Smooth muscle cell (in vitro differentiated cells): ENCODE data around the gene ZFAND2A. TPM values are rescaled to one million over a fixed set of nuclear protein-coding genes. Genes with fewer than 3 reads are reported as not detected.
"Not testable (repeated sequence)": the region's sequence is repeated elsewhere in the genome, so short reads cannot be mapped to it uniquely, and the experiment has no call there.

Experiments
- DNase-seq: peaks from one replicate; lab custom pipeline; 2025; ENCODE audit not compliant: unreplicated experiment; lab: John Stamatoyannopoulos, UW
- H2AFZ ChIP-seq: fragments of 200-600 bp; sonication (generic); 2 replicates; pipeline ENCODE4 v1.6.0; 2016; ENCODE audit warnings: antibody characterized with exemption, low read depth, mild to moderate bottlenecking
- H3F3A ChIP-seq: fragments of 200-600 bp; sonication (generic); 2 replicates; pipeline ENCODE4 v1.6.0; 2017; ENCODE audit warnings: antibody characterized with exemption, low read depth
- H3K27ac ChIP-seq: fragments of 200-600 bp; sonication (generic); 2 replicates; pipeline ENCODE4 v1.5.1; 2016; ENCODE audit warnings: low read depth, mild to moderate bottlenecking
- H3K27me3 ChIP-seq: fragments of 200-600 bp; sonication (generic); 2 replicates; pipeline ENCODE4 v1.6.1; 2016; ENCODE audit warnings: low read depth, mild to moderate bottlenecking
- H3K36me3 ChIP-seq: fragments of 200-600 bp; sonication (generic); 2 replicates; pipeline ENCODE4 v1.5.1; 2016; ENCODE audit warnings: low read depth
- H3K4me1 ChIP-seq: fragments of 200-600 bp; sonication (generic); 2 replicates; pipeline ENCODE4 v1.5.1; 2016; ENCODE audit warnings: low read depth
- H3K4me2 ChIP-seq: fragments of 200-600 bp; sonication (generic); 2 replicates; pipeline ENCODE4 v1.6.0; 2016; ENCODE audit warnings: mild to moderate bottlenecking
- H3K4me3 ChIP-seq: fragments of 200-600 bp; sonication (generic); 2 replicates; pipeline ENCODE4 v1.5.1; 2016; ENCODE audit warnings: mild to moderate bottlenecking
- H3K79me2 ChIP-seq: fragments of 200-600 bp; sonication (generic); 2 replicates; pipeline ENCODE4 v1.6.0; 2016; ENCODE audit warnings: low read depth, mild to moderate bottlenecking
- H3K9ac ChIP-seq: fragments of 200-600 bp; sonication (generic); 2 replicates; pipeline ENCODE4 v1.6.0; 2016; ENCODE audit warnings: low read depth
- H3K9me3 ChIP-seq: fragments of 200-600 bp; sonication (generic); replicated peaks from 2 replicates; pipeline ENCODE4 v1.5.1; 2016; ENCODE audit warnings: low read depth
- H4K20me1 ChIP-seq: fragments of 200-600 bp; sonication (generic); 2 replicates; pipeline ENCODE4 v1.6.0; 2016; ENCODE audit warnings: low read depth
- WGBS: methylation state at CpG from one replicate; pipeline ENCODE4 v1.1.7; 2016; ENCODE audit warnings: low lambda C conversion rate; 5-methylcytosine and 5-hydroxymethylcytosine counted together
- polyA plus RNA-seq: library from polyadenylated mRNA; unstranded; fragments of >200 nt; fragmentation: Nextera tagmentation; extraction: Ambion mirVana; gene quantifications from 2 replicates; pipeline ENCODE4 v1.2.1, GENCODE V29; 2016
- total RNA-seq: library from RNA; depleted of rRNA; stranded (reverse); fragments of >200 nt; gene quantifications from 2 replicates; pipeline ENCODE4 v1.2.3, GENCODE V29; 2014
- TF ChIP-seq, protein P1 (sequence below): fragments of 200-600 bp; sonication (generic); IDR thresholded peaks from 2 replicates; pipeline ENCODE4 v1.5.1; 2017; ENCODE audit warnings: borderline replicate concordance, mild to moderate bottlenecking, antibody characterized with exemption; ENCODE audit not compliant: insufficient read depth, poor library complexity, severe bottlenecking

ZFAND2A gene, protein sequence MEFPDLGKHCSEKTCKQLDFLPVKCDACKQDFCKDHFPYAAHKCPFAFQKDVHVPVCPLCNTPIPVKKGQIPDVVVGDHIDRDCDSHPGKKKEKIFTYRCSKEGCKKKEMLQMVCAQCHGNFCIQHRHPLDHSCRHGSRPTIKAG
- total RNA-seq (16.2 and 21.1 TPM in 2 replicates), polyA plus RNA-seq (29.9 and 34.2 TPM in 2 replicates)

DNA sequence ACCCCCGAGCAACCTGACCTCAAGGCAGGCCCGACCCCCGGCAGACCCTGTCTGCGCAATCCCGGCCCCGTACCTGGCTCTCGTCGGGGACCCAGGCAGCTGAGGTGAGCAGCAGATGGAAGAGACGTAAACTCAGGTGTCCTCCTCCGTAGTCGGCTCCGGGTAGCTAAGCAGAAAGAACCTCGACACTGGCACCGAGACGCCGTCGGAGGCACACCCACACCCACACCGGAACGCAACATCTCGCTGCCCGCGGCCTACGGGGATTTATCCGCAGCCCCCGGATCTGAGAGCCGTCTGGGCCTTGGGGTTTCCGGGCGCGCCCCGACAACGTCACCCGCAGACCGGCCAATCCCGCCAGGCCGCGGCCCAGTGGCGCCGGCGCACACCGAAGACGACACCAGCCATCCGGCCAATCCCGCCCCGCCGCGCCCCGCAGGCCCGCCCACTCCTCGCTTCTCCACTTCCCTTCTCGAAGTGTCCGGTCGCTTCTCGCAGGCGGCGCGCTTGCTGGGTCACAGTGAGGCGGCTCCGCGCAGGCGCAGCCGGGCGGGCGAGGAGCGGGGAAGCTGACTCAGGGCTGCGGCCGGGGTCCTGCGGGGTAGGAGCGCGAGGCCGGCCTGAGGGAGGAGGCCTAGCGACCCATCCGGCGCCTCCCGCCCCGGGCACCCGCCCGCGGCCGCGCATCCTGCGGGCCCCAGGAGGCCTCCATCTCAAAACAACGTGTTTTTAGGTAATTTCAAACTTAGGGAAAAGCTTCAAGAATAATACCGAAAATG, at the start of gene ZFAND2A:
Gene ZFAND2A, minus strand, starts transcription at position 306 of the 779 bp plus-strand sequence. CDS start 1,984 bp downstream, outside the sequence.
- peaks cover 10% of the 10 kb centered on the region for H3K4me1 ChIP-seq
- TF ChIP-seq, protein P1, sequence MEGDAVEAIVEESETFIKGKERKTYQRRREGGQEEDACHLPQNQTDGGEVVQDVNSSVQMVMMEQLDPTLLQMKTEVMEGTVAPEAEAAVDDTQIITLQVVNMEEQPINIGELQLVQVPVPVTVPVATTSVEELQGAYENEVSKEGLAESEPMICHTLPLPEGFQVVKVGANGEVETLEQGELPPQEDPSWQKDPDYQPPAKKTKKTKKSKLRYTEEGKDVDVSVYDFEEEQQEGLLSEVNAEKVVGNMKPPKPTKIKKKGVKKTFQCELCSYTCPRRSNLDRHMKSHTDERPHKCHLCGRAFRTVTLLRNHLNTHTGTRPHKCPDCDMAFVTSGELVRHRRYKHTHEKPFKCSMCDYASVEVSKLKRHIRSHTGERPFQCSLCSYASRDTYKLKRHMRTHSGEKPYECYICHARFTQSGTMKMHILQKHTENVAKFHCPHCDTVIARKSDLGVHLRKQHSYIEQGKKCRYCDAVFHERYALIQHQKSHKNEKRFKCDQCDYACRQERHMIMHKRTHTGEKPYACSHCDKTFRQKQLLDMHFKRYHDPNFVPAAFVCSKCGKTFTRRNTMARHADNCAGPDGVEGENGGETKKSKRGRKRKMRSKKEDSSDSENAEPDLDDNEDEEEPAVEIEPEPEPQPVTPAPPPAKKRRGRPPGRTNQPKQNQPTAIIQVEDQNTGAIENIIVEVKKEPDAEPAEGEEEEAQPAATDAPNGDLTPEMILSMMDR, result no peak
- H3K27me3 ChIP-seq, result no peaks in the 10 kb centered on the region
- no peaks in the 10 kb centered on the region for H3F3A ChIP-seq
- no peaks in the 10 kb centered on the region for H4K20me1 ChIP-seq
- whole genome bisulfite sequencing, result 1% methylated on average over 53 of the region's 83 CpGs
- no peaks in the 10 kb centered on the region for H3K9me3 ChIP-seq
- H3K36me3 ChIP-seq, result peaks cover 5% of the 10 kb centered on the region
- peaks cover 38% of the 10 kb centered on the region for H3K79me2 ChIP-seq
- peak within 1 kb of the TSS; percentile 96 for H3K9ac ChIP-seq
- H2AFZ ChIP-seq, result peak within 1 kb of the TSS; percentile 77
- peak; percentile 97 for DNase-seq
- peak within 1 kb of the TSS; percentile 87 for H3K4me3 ChIP-seq
- H3K4me2 ChIP-seq, result peak within 1 kb of the TSS; percentile 100
- peak within 1 kb of the TSS; percentile 61 for H3K27ac ChIP-seq

DNA sequence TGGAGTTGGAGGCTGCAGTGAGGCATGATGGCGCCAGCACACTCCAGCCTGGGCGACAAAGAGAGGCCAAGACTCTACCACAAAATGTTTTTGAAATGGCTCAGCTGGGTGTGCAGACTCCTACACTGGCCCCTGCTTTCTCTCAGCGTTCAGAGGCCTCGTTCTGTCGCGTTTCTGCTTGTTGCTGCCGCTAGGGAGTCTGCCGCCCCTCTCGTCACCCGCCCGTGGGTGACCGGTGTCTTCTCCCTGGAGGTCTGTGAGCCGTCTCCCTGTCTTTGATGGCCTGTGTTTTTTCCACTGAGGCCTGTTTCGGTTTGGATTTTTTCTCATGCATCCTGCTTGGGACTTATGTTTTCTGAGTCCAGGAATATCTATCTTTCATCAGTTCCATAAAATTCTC, 49.1 kb upstream of the ZFAND2A start:
- Histone ChIP-seq H2AFZ (no peak overlapping the region), H4K20me1 (no peaks in the 10 kb centered on the region), H3K4me3 (no peak overlapping the region), H3K36me3 (no peaks in the 10 kb centered on the region), H3K4me2 (no peak overlapping the region), H3K79me2 (no peaks in the 10 kb centered on the region), H3K27ac (no peak overlapping the region), H3F3A (no peaks in the 10 kb centered on the region), H3K4me1 (no peaks in the 10 kb centered on the region), H3K9me3 (no peaks in the 10 kb centered on the region), H3K9ac (no peak overlapping the region), H3K27me3 (peaks cover 38% of the 10 kb centered on the region)
- WGBS, result 79% methylated on average over 14 of the region's 14 CpGs
- DNase-seq, result no peak
- TF ChIP-seq, protein P1, result no peak

DNA sequence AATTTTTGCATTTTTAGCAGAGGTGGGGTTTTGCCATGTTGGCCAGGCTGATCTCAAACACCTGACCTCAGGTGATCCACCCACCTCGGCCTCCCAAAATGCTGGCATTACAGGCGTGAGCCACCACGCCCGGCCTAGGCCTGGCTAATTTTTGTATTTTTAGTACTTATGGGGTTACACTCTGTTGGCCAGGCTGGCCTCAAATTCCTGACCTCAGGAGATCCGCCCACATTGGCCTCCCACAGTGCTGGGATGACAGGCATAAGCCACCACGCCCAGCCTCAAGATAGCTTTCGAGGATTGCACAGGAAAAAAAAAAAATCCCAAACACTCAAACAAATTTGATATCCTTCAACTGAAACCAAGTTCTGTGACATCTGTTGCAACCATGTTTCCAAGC, 45.7 kb upstream of the ZFAND2A start:
- H3K9me3 ChIP-seq, H3K4me2 ChIP-seq, H3K9ac ChIP-seq, H3K4me3 ChIP-seq, H3K4me1 ChIP-seq, H2AFZ ChIP-seq, H4K20me1 ChIP-seq, H3K27ac ChIP-seq, DNase-seq, H3K36me3 ChIP-seq, H3F3A ChIP-seq, H3K79me2 ChIP-seq: not testable (repeated sequence)
- 90% methylated on average over 7 of the region's 7 CpGs for WGBS
- peaks cover 16% of the 10 kb centered on the region for H3K27me3 ChIP-seq

DNA sequence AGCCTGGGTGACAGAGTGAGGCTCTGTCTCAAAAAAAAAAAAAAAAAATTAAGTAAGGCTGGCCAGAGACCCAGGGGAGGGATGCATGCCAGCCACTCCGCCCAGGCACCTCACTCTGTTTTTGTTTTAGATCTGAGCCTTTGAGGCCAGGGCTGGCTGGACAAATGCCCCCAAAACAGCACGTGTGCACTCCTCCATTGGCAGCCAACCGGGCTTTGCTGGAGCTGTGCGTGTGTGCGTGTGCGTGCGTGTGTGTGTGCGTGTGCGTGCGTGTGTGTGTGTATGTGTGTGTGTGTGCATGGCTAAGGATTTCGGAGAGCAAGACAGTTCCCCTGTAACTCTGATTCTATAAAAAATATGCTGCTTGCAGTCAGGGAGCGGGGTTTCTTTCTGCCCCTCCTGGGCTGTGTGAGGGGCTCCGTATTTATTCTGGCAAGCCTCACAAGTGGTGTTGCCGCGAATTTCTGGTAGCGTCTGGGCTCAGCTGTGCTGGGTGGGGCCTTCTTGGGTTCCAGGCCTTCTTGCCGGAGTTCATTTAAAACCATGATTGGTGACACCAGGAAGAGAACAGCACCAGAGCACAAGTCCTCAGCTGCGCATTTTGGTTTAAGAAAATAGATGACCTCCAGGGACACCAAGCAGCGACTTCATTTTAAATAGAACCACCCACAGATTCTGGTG, 44.6 kb upstream of the ZFAND2A start:
- no peak overlapping the region for H3K4me2 ChIP-seq
- no peaks in the 10 kb centered on the region for H3K79me2 ChIP-seq
- 76% methylated on average over 19 of the region's 19 CpGs for WGBS
- no peaks in the 10 kb centered on the region for H3K4me1 ChIP-seq
- no peaks in the 10 kb centered on the region for H4K20me1 ChIP-seq
- no peak for DNase-seq
- H3K9me3 ChIP-seq, result no peaks in the 10 kb centered on the region
- peaks cover 15% of the 10 kb centered on the region for H3K27me3 ChIP-seq
- no peak overlapping the region for H3K4me3 ChIP-seq
- H3K27ac ChIP-seq, result no peak overlapping the region
- H3F3A ChIP-seq, result no peaks in the 10 kb centered on the region
- H3K9ac ChIP-seq, result no peak overlapping the region
- H3K36me3 ChIP-seq, result no peaks in the 10 kb centered on the region
- no peak overlapping the region for H2AFZ ChIP-seq
- TF ChIP-seq, protein P1, result no peak

DNA sequence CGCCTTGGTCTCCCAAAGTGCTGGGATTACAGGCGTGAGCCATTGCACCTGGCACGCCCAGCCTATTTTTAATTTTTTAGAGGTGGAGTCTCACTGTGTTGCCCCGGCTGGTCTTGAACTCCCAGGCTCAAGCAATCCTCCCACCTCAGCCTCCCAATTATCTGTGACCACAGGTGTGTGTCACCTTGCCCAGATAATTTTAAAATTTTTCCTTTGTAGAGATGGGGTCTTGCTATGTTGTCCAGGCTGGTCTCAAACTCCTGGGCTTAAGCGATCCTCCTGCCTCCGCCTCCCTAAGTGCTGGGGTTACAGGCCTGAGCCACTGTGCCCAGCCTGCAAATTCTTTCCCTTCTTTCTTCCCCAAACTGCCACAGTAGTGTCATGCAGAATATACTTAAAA, 42.9 kb upstream of the ZFAND2A start:
- not testable (repeated sequence) for H3K9ac ChIP-seq, H3K27ac ChIP-seq, DNase-seq, H3K9me3 ChIP-seq, H3K36me3 ChIP-seq, H3F3A ChIP-seq, H3K79me2 ChIP-seq, H3K4me3 ChIP-seq, H3K4me2 ChIP-seq, H3K4me1 ChIP-seq, H2AFZ ChIP-seq, H4K20me1 ChIP-seq
- H3K27me3 ChIP-seq, result peaks cover 15% of the 10 kb centered on the region
- 93% methylated on average over 6 of the region's 6 CpGs for WGBS
